Activated CD4-positive, alpha-beta T cell treated with anti-CD3 and anti-CD28 coated beads, Interleukin-2, amount 50 U/mL, for 1 hour (primary cell): ENCODE results near the gene PROKR1.
A peak's percentile ranks its signal among the peaks of the same experiment; 100 is the strongest.
"Not testable (repeated sequence)": the region's sequence is repeated elsewhere in the genome, so short reads cannot be mapped to it uniquely, and the experiment has no call there.

Source experiments
- DNase-seq: peaks from one replicate; pipeline ENCODE4 v3.0.0-alpha.2; 2020

The PROKR1 gene

GRCh38 chr2:68643011-68643873 lies at the start of gene PROKR1:
PROKR1 (plus strand) TSS chr2:68643579; CDS start chr2:68645822, 2,243 bp downstream.
- DNase-seq, result no peak

GRCh38 chr2:68594041-68594440 lies 49.3 kb upstream of the PROKR1 start:
- DNase-seq, result no peak

- peak; percentile 50 for DNase-seq
Measured at GRCh38 chr2:68594674-68595492, 48.5 kb upstream of the PROKR1 start.

- not testable (repeated sequence) for DNase-seq
Measured at GRCh38 chr2:68595493-68595785, 47.9 kb upstream of the PROKR1 start.

- DNase-seq, result not testable (repeated sequence)
Measured at GRCh38 chr2:68600495-68600894, 42.9 kb upstream of the PROKR1 start.

- DNase-seq, result no peak
Measured at GRCh38 chr2:68603059-68603458, 40.3 kb upstream of the PROKR1 start.

- no peak for DNase-seq
Measured at GRCh38 chr2:68604077-68604476, 39.3 kb upstream of the PROKR1 start.

- DNase-seq, result no peak
Measured at GRCh38 chr2:68605939-68606338, 37.4 kb upstream of the PROKR1 start.

GRCh38 chr2:68606759-68607158 lies 36.6 kb upstream of the PROKR1 start:
- DNase-seq, result no peak

GRCh38 chr2:68607837-68608236 lies 35.5 kb upstream of the PROKR1 start:
- no peak for DNase-seq

- DNase-seq, result no peak
Measured at GRCh38 chr2:68612765-68613519, 30.4 kb upstream of the PROKR1 start.

- no peak for DNase-seq
Measured at GRCh38 chr2:68620772-68621171, 22.6 kb upstream of the PROKR1 start.

GRCh38 chr2:68623820-68624219 lies 19.6 kb upstream of the PROKR1 start:
- DNase-seq, result no peak

- no peak for DNase-seq
Measured at GRCh38 chr2:68627615-68628014, 15.8 kb upstream of the PROKR1 start.

GRCh38 chr2:68632021-68632420 lies 11.4 kb upstream of the PROKR1 start:
- no peak for DNase-seq

GRCh38 chr2:68637047-68637446 lies 6.3 kb upstream of the PROKR1 start:
- no peak for DNase-seq

- no peak for DNase-seq
Measured at GRCh38 chr2:68643874-68644485, 601 bp downstream of the PROKR1 start.

- no peak for DNase-seq
Measured at GRCh38 chr2:68645523-68645922, 2.1 kb downstream of the PROKR1 start.

- no peak for DNase-seq
Measured at GRCh38 chr2:68646303-68646702, 2.9 kb downstream of the PROKR1 start.

- no peak for DNase-seq
Measured at GRCh38 chr2:68650645-68651044, 7.3 kb downstream of the PROKR1 start.

- no peak for DNase-seq
Measured at GRCh38 chr2:68653034-68653433, 9.7 kb downstream of the PROKR1 start.

GRCh38 chr2:68653538-68653982 lies 10.2 kb downstream of the PROKR1 start:
- DNase-seq, result no peak

GRCh38 chr2:68658266-68658665 lies 14.9 kb downstream of the PROKR1 start:
- DNase-seq, result no peak
